Ishikawa (cell line): ENCODE results near the gene PRKN.

ENCODE experiments used
- CEBPB ChIP-seq: IDR thresholded peaks from 2 replicates; pipeline ENCODE4 v1.6.1; 2012
- CREB1 ChIP-seq: IDR thresholded peaks from 2 replicates; pipeline ENCODE4 v1.6.1; 2012; ENCODE audit warnings: low read depth
- EGR1 ChIP-seq: IDR thresholded peaks from 2 replicates; pipeline ENCODE4 v1.6.1; 2012
- EP300 ChIP-seq: IDR thresholded peaks from 2 replicates; pipeline ENCODE4 v1.6.1; 2012; ENCODE audit warnings: borderline replicate concordance
- FOXM1 ChIP-seq: IDR thresholded peaks from 2 replicates; pipeline ENCODE4 v1.6.1; 2012; ENCODE audit warnings: low read depth, borderline replicate concordance
- NFIC ChIP-seq: IDR thresholded peaks from 2 replicates; pipeline ENCODE4 v1.6.1; 2012
- RAD21 ChIP-seq: IDR thresholded peaks from 2 replicates; pipeline ENCODE4 v1.6.1; 2012; ENCODE audit warnings: low read depth
- TAF1 ChIP-seq: IDR thresholded peaks from 2 replicates; pipeline ENCODE4 v1.6.1; 2012; ENCODE audit warnings: low read depth, mild to moderate bottlenecking
- TCF12 ChIP-seq: IDR thresholded peaks from 2 replicates; pipeline ENCODE4 v1.6.1; 2012; ENCODE audit warnings: low read depth
- TEAD4 ChIP-seq: IDR thresholded peaks from 2 replicates; pipeline ENCODE4 v1.6.1; 2012
- YY1 ChIP-seq: IDR thresholded peaks from 2 replicates; pipeline ENCODE4 v1.6.1; 2012; ENCODE audit warnings: low read depth
- ZBTB7A ChIP-seq: IDR thresholded peaks from 2 replicates; pipeline ENCODE4 v1.6.1; 2012; ENCODE audit warnings: low read depth
- TF ChIP-seq, protein P1 (sequence below): IDR thresholded peaks from 2 replicates; pipeline ENCODE4 v1.6.1; 2012
- TF ChIP-seq, protein P2 (sequence below): IDR thresholded peaks from 2 replicates; pipeline ENCODE4 v1.6.1; 2012; ENCODE audit warnings: low read depth, mild to moderate bottlenecking
- TF ChIP-seq, protein P3 (sequence below): IDR thresholded peaks from 2 replicates; pipeline ENCODE4 v1.6.1; 2012

PRKN gene

DNA sequence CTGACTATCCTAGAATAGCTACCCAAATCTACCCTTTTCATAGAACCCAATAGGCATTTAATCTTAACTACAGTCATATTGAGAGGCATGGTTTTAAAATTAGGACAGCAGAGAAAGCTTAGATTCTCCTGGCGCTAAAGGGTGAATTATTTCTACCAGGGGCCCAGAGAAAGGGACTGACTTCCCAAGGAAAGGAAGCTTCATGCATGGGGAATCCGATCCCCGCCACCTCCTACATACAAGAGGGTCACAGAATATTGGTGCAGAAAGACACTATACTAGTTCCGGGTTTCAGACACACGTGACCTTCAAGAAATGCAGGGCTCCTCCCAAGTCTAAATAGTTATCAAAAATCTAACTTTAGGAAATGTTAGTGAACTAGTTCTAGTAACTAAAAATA is 130.9 kb downstream of the PRKN start:
- TF ChIP-seq EGR1 (no peak), NFIC (no peak), TCF12 (no peak), TAF1 (no peak), CREB1 (no peak), ZBTB7A (no peak), CEBPB (no peak), TEAD4 (no peak), RAD21 (no peak), FOXM1 (no peak), YY1 (no peak), EP300 (no peak)
- TF ChIP-seq, protein P1, sequence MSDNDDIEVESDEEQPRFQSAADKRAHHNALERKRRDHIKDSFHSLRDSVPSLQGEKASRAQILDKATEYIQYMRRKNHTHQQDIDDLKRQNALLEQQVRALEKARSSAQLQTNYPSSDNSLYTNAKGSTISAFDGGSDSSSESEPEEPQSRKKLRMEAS, result no peak
- TF ChIP-seq, protein P2, sequence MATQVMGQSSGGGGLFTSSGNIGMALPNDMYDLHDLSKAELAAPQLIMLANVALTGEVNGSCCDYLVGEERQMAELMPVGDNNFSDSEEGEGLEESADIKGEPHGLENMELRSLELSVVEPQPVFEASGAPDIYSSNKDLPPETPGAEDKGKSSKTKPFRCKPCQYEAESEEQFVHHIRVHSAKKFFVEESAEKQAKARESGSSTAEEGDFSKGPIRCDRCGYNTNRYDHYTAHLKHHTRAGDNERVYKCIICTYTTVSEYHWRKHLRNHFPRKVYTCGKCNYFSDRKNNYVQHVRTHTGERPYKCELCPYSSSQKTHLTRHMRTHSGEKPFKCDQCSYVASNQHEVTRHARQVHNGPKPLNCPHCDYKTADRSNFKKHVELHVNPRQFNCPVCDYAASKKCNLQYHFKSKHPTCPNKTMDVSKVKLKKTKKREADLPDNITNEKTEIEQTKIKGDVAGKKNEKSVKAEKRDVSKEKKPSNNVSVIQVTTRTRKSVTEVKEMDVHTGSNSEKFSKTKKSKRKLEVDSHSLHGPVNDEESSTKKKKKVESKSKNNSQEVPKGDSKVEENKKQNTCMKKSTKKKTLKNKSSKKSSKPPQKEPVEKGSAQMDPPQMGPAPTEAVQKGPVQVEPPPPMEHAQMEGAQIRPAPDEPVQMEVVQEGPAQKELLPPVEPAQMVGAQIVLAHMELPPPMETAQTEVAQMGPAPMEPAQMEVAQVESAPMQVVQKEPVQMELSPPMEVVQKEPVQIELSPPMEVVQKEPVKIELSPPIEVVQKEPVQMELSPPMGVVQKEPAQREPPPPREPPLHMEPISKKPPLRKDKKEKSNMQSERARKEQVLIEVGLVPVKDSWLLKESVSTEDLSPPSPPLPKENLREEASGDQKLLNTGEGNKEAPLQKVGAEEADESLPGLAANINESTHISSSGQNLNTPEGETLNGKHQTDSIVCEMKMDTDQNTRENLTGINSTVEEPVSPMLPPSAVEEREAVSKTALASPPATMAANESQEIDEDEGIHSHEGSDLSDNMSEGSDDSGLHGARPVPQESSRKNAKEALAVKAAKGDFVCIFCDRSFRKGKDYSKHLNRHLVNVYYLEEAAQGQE, result no peak
- TF ChIP-seq, protein P3, sequence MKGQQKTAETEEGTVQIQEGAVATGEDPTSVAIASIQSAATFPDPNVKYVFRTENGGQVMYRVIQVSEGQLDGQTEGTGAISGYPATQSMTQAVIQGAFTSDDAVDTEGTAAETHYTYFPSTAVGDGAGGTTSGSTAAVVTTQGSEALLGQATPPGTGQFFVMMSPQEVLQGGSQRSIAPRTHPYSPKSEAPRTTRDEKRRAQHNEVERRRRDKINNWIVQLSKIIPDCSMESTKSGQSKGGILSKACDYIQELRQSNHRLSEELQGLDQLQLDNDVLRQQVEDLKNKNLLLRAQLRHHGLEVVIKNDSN, result no peak

DNA sequence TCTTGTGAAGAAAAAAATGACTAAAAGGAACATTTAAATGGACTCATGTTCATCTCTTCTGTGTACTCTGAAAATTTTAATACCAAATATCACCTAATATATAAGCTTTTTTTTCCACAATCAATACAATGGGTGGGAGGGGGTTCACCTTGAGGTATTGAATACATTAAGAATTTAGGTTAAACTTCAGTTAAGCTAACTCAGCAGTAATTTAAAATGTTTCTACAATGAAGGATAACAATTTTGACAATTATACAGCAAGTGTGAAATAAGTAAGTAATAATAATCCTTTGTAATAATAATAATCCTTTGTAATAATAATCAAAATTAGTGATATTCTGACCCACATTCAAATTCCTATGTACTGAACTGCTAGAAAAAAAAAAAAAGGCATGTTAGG is 136.0 kb downstream of the PRKN start:
- TF ChIP-seq ZBTB7A, result no peak
- no peak for TF ChIP-seq NFIC
- no peak for TF ChIP-seq EGR1
- no peak for TF ChIP-seq FOXM1
- TF ChIP-seq, protein P2, result no peak
- no peak for TF ChIP-seq CREB1
- TF ChIP-seq TEAD4, result no peak
- TF ChIP-seq EP300, result no peak
- TF ChIP-seq TCF12, result no peak
- no peak for TF ChIP-seq RAD21
- TF ChIP-seq CEBPB, result no peak
- TF ChIP-seq, protein P1, result no peak
- TF ChIP-seq TAF1, result no peak

DNA sequence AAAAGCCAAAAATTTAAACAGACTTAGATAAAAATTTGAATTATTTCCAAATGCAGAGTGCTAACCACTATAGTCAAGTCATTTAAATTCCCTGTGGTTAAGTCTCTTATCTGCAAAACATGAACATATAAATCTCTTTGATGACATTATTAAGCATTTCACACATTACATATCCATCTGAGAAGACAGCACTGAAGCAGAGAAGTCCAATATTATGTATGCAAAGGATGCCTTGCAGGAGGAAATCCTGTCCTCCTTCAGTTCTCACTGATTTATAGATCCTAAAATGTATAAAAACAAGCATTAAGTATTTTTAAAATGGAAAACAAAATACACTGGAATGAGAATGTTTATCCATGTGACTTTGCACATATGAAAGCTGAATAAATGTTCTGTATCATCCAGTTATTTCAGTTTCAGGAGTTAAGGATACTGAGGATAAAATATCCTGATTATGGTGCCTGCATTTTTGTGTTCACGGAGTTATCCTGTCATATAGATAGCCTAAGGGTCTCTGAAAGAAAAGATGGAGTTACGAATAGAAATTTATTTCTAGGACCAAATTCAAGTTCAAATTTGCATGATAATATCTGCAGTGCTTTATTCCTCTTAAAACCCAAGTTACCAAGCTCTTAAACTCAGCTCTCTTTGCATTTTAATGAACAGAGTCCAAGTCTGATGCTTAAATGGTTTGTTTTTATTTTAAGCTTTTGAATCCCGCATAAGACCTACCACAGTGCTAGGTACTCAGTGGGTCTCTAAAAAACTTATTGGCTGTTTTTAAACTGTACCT is 145.4 kb downstream of the PRKN start:
- no peak for TF ChIP-seq RAD21
- TF ChIP-seq CEBPB, result no peak
- no peak for TF ChIP-seq CREB1
- no peak for TF ChIP-seq EGR1

DNA sequence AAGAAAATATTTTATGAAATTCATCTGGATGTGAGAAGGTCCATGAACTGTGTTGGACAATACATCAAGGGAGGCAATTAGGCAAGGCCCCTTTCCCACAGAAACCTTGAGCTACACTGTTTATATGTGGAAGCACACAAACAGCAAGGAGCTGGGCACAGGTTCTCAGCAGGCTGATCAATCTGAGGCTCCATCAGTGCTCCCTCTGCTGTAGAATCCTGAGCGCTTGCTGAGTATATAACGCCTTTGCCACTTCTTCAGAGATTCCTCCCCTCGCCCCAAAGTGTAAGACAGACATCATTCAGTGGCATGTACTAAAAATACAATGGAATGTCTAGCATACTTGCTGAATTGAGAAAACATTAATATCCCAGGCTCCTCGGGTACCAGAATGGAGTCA is 146.9 kb downstream of the PRKN start:
- TF ChIP-seq TAF1 (no peak), TCF12 (no peak), FOXM1 (no peak), CEBPB (no peak)
- TF ChIP-seq, protein P3, result no peak

DNA sequence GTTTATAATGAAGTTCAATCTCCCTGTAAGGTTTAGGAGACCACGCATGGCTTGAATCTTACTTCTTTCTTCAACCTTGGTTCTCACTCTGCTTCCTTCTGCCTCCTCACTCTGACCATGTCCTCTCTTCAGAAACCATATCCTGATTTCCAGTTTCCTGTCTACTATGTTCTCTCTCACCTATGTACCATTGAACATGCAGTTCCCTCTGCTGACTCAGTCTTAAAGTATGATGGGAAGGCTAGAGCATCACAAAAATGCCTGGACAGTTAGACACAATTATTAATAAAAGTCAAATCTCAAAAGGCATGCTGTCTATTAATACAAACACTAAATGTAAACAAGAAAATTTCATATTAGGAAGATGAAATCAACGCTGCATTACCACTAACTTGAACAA is 151.6 kb downstream of the PRKN start:
- TF ChIP-seq TAF1 (no peak), YY1 (no peak), EGR1 (no peak), CREB1 (no peak), CEBPB (no peak), TCF12 (no peak), RAD21 (no peak), TEAD4 (no peak), ZBTB7A (no peak), FOXM1 (no peak), EP300 (no peak), NFIC (no peak)
- TF ChIP-seq, protein P1, result no peak
- TF ChIP-seq, protein P3, result no peak
- TF ChIP-seq, protein P2, result no peak
